ENCODE results near the gene VWA3B.
"Not testable (repeated sequence)": the region's sequence is repeated elsewhere in the genome, so short reads cannot be mapped to it uniquely, and the experiment has no call there.

The VWA3B gene

DNA sequence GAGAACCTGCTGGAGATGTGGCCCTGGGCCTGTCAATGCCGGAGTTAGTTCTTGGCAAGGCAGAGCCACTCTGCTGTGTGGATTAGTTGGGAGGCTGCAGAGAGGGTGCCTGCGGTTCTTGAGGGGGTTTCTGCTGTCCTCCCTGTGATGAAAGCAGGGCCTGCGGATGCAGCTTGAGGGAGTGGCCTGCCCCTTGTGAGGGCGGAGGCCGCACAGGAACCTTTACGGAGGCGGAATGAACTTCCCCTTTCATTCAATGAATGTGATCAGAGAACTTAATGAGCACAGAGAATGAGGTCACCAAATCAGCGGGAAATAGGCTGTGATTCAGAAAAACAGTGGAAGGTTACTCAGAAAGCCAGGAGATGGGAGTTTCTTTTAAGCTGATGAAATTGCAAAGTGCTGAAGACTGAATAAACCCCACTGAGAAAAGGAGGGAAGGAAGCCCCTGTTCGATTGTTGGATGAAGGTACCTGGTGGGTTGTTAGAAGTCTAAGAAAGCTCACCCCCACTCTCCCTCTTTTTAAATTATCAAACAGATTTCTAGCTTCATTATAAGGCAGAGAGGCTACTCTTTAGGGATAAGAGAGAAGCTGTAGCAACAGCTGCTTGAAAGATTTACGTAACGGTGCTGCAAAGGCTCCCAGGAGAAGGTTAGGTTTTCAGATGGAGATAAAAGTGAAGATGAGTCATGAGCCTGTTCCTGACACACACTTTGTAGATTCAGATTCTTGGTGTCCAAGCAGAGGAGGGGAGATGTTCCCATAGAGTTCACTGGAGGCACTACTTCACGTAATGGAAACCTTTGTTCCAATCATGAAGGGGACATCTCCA, 47.4 kb downstream of the VWA3B start:
- DNase-seq: peak; percentile 73

DNA sequence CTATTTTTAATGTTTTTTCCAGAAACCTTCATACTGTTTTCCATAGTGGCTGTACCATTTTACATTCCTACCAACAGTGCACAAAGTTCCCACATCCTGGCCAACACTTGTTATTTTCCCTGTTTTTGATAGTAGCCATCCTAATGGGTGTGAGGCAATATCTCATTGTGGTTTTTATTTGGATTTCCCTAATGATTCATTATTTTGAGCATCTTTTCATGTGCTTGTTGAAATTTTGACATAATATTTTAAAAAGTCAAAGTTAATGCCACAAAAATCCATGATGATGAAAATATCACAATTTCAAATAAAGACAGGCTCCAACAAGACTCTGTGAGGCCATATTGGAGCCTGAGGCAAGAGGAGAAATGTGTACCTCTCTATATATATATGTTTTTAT, 50.2 kb downstream of the VWA3B start:
- DNase-seq: no peak

DNA sequence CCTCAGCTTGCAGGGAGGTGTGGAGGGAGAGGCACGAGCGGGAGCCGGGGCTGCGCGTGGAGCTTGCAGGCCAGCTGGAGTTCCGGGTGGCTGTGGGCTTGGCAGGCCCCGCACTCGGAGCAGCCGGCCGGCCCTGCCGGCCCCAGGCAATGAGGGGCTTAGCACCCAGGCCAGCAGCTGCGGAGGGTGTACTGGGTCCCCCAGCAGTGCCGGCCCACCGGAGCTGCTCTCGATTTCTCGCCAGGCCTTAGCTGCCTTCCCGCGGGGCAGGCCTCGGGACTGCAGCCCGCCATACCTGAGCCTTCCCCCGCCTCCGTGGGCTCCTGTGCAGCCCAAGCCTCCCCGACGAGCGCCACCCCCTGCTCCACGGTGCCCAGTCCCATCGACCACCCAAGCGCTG, 52.0 kb downstream of the VWA3B start:
- DNase-seq: not testable (repeated sequence)

DNA sequence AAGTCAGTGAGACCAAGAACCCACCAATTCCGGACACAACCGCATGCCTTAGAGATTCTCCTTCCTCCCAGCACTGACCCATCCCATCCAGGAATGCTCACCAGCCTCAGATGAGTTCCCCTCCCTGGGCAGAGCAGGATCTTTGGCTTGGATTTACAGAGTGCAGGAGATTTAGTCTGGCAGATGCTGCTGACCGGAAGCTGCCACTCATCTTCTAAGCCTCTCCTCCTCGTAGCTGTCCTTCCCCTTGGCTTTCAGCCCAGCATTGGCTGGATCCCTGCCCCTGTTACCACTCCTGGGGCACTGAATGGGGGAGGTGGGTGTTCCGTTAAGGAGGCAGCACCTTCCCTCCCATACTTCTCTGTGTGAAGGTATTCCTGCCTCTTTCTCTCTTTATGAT, 53.2 kb downstream of the VWA3B start:
- no peak for DNase-seq

DNA sequence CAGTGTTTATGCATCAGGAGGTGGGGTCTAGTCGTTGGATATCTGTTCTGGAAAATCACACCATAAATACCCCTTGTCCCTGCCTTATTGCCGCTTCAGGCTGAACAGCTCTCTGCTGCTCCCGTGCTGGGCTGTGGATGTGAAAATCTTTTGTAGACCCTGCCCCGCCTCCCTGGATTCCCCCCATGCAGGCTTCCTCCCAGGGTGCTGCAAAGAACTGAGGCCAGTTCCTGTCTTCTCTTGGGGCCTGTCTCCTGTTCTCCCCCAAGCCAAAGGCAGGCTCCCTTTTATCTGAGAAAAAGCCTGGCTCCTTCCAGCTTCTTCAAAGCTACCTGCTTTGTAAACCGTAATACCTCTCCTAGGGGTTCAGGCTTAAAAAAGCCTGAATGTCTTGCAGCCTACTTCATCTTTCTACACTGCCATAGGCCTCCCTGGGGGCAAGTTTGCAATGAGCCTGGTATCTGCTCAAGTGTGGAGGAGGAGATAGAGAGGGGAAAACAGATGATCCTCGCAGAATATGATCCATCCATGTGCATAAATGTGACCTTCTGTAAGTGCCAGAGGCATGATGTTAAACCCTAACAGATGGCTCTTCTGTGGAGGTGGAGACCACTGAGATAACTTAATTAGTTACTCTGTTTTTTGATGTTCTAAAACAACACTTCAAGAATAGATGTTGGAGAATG, 55.3 kb downstream of the VWA3B start:
- no peak for DNase-seq

GRCh38 chr2:98145070-98145469, 58.1 kb downstream of the VWA3B start:
- DNase-seq: no peak

DNA sequence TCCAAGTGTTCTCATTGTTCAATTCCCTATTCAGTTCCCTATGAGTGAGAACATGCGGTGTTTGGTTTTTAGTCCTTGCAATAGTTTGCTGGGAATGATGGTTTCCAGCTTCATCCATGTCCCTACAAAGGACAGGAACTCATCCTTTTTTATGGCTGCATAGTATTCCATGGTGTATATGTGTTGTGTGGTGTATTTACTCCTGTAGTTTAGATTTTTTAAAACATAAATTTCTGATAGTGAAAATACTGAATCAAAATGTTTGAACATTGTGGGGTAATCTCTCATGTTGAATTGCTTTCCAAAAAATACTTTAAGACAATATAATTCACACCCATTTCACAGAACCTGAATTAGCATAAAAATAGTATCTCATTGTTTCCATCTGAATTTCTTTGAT, 60.9 kb downstream of the VWA3B start:
- not testable (repeated sequence) for DNase-seq

- no peak for DNase-seq
Measured at GRCh38 chr2:98148595-98149332, 61.8 kb downstream of the VWA3B start.

- DNase-seq: peak; percentile 4
Measured at GRCh38 chr2:98149333-98149697, 62.3 kb downstream of the VWA3B start.

GRCh38 chr2:98153481-98153880, 66.5 kb downstream of the VWA3B start:
- no peak for DNase-seq

- DNase-seq: no peak
Measured at GRCh38 chr2:98155291-98155690, 68.3 kb downstream of the VWA3B start.

DNA sequence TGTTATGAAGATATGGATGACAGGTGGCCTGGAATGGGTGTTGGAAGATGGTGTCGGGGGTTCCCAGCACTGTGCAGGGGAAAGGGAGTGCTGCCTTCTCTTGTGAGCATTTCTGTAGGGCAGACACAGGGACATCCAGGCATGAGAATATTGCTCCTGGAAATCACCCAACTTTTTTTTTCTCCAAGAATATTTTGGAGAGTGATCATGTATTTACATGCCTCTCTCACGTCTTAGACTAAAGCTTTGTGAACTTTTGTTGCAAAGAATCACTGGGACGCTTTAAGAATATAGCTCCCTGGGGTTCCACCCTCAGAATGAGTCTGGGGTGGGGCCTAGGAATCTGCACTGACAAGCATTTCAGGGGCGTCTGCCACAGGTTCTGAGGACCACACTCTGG, 68.7 kb downstream of the VWA3B start:
- DNase-seq: no peak

DNA sequence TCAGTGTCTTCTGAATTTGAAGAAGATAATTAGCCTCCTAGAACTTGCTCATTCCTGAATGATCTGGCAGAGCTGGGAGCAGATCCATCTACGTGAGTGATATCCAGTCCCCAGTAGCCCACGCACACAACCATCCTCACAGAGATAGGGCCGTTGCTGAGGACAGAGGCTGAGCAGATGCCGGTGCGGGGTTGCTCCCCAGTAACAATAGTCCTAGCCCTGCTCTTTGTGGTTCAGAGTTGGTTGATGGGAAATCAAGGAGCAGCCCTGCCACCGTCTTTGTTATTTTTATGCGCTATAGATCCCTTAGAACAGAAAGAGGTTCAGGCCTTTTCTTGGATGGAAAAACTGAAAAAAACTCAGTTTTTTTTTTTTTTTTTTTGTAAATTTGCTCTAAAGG, 69.3 kb downstream of the VWA3B start:
- no peak for DNase-seq

DNA sequence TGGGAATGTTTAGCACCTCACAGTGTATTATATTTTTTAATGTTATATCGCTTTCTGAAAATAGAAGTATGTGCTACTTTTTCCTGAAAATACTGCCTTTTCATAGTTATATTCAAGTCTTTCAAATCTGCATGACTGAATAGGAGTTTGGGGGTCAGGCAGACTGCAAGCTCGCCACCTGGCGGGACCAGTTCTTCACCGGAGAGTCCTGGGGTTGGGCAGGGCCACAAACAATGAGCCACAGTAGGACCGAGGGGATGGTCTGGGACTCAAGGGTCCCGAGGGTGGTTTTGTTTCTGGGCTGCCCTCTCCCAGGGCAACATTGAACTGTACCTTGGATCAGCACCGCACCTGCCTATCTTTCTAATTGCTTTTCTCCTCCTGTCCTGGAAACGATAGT, 70.6 kb downstream of the VWA3B start:
- DNase-seq: no peak

DNA sequence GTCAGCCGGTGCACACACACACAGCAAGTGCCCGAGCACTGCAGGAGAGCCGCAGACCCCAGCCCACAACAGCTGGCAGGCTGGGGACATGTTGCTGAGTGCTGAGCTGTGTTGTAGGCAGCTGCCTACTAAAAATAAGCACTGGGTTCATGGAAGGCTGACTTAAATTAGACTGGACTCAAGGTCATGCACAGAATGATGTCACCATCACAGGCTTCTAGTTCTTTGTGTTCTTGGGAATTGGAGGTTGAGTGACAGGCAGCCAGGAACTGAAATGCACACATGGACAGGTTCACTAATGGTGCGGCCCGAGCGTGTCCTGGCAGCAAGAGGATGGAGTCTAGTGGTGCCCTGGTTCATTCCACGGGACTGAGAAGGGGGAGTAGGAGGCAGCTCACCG, 71.3 kb downstream of the VWA3B start:
- DNase-seq: no peak

GRCh38 chr2:98160554-98160953, 73.6 kb downstream of the VWA3B start:
- no peak for DNase-seq

GRCh38 chr2:98161186-98161585, 74.2 kb downstream of the VWA3B start:
- DNase-seq: no peak

- DNase-seq: no peak
Measured at GRCh38 chr2:98164256-98164655, 77.3 kb downstream of the VWA3B start.

DNA sequence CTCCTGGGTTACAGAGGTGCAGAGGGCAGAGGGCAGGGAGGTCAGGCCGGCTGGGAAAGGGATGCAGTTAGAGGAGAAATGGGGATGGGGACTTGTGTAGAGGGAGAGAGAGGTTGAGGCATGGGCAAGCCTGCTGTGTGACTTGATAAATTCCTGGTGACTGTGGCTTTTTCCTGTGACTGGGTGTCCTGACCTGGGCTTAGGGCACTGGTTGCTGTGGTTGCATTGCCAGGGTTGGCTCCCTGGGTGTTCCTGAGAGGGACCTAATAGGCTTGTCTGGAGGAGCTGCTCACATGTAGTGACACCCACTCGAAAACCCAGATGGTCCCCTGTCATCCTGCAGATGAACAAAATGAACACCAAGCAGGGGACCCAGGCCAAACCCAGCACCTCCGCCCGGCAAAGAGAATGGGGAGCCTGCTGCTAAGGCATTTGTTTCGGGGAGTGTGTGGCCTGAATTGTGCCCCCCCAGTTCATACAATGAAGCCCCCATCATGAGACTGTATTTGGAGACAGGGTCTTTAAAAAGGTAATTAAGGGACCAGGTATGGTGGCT, 78.6 kb downstream of the VWA3B start:
- no peak for DNase-seq

DNA sequence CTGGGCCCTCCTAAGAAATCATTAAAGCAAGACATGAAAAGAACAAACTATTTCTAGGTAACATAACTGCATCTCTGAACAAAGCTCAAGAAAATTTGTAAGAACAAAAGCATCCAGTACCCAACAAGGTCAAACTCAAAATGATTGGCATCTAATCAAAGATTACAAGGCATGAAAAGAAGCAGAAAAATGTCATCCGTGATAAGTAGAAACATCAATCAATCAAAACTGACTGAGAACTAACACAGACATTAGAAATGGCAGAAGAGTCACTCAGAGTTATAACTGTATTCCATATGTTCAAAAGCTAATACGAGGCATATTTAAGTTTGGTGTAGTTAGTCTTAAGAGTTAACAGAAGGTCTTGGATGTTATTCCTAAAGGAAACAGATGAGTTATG, 80.9 kb downstream of the VWA3B start:
- DNase-seq: no peak

DNA sequence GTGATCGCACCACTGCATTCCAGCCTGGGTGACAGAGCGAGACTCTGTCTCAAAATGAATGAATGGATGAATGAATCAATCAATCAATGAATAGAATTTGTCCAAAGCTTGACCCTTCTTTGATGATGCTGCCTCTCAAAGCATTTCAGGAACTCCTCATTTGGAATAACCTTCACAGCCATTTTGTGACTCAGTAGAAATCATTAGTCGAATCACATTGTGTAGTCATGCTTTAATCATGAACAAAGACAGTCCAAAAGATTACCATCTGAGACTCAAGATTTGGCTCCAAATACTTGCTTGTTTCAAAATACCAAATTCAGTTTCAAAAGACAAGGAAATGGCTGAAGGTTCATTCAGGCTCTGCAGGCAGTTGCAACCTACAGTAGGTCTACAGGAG, 83.1 kb downstream of the VWA3B start:
- DNase-seq: no peak

DNA sequence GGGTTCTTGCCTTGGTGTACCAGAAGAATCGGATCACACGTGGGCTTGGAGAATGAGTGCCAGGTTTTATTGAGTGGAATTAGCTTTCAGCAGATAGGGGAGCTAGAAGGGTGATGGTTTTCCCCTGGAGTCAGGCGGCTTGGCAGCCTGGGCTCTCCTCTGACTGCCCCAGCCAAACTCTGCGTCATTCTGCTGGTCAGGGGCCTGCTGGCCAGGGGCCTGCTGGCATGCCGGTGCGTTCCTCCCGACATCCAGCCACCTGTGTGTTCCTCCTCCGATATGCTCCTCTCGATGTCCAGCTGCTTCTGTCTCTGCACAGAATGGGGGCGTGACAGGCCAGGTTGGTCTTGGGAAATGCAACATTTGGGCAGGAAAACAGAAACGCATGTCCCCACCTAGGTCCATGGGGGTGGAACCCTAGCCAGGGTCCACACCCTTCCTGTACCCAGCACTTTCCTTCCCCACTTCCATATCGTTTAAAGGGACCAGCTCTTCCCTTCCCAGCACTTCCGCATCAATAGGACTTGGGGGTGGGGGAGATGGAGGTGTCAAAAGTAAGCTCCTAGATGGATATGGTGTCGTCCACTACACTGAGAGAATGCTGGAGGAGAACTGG, 85.3 kb downstream of the VWA3B start:
- DNase-seq: no peak

- DNase-seq: no peak
Measured at GRCh38 chr2:98172951-98173350, 86.0 kb downstream of the VWA3B start.
